HepG2 (cell line): ENCODE measurements around the gene SEC16A. TPM values are rescaled to one million over a fixed set of nuclear protein-coding genes. Genes with fewer than 3 reads are reported as not detected.

Experiments
- BHLHE40 ChIP-seq: IDR thresholded peaks from 2 replicates; pipeline ENCODE4 v1.6.1; 2011; ENCODE audit warnings: low read length, improper control_type of control experiment
- CHCHD3 ChIP-seq: sonication (generic); formaldehyde crosslinking; IDR thresholded peaks from 2 replicates; pipeline ENCODE4 v1.8.0; 2022; ENCODE audit warnings: mild to moderate bottlenecking, missing genetic modification reagents, moderate library complexity
- KDM4B ChIP-seq: sonication (generic); formaldehyde crosslinking; IDR thresholded peaks from 2 replicates; pipeline ENCODE4 v1.4.0; 2020; ENCODE audit warnings: missing genetic modification reagents
- SAP130 ChIP-seq: IDR thresholded peaks from 2 replicates; pipeline ENCODE4 v1.6.1; 2016; ENCODE audit warnings: low read depth
- TSC22D2 ChIP-seq: sonication (generic); formaldehyde crosslinking; IDR thresholded peaks from 2 replicates; pipeline ENCODE4 v1.5.1; 2020; ENCODE audit warnings: missing genetic modification reagents, mild to moderate bottlenecking, borderline replicate concordance
- ZNF367 ChIP-seq: sonication (generic); formaldehyde crosslinking; IDR thresholded peaks from 2 replicates; pipeline ENCODE4 v1.4.0; 2020; ENCODE audit warnings: missing genetic modification reagents, borderline replicate concordance
- ZSCAN22 ChIP-seq: sonication (generic); formaldehyde crosslinking; IDR thresholded peaks from 2 replicates; pipeline ENCODE4 v1.4.0; 2020; ENCODE audit warnings: mild to moderate bottlenecking, missing genetic modification reagents
- polyA plus RNA-seq, 8 experiments: library from polyadenylated mRNA; depleted of rRNA in 3 of 8; stranded (reverse) in 7 of 8; unstranded in 1 of 8; fragments of >200 nt; fragmentation: Illumina TruSeq in 4 of 8; extraction: Trizol in 4 of 8; gene quantifications; 2 replicates each; pipeline versions ENCODE4 v1.2.1 to v1.2.3, GENCODE V29; 2011 to 2016; ENCODE audit warnings: low read depth in 4 of 8, missing spikeins in 1 of 8, mixed read lengths in 1 of 8; ENCODE audit not compliant: insufficient read depth in 1 of 8
- total RNA-seq, 5 experiments: library from RNA; depleted of rRNA; stranded (reverse); fragments of >200 nt; fragmentation: Illumina TruSeq; extraction: Trizol; gene quantifications; 2 replicates each; pipeline ENCODE4 v1.2.3, GENCODE V29; 2016; ENCODE audit warnings: low read depth in 1 of 5
- TF ChIP-seq, protein P1 (sequence below): sonication (generic); formaldehyde crosslinking; conservative IDR thresholded peaks from 2 replicates; pipeline ENCODE4 v1.4.0; 2020; ENCODE audit warnings: missing genetic modification reagents
- TF ChIP-seq, protein P2 (sequence below): sonication (generic); formaldehyde crosslinking; IDR thresholded peaks from 2 replicates; pipeline ENCODE4 v1.5.0; 2020; ENCODE audit warnings: missing genetic modification reagents
- TF ChIP-seq, protein P3 (sequence below): sonication (generic); formaldehyde crosslinking; IDR thresholded peaks from 2 replicates; pipeline ENCODE4 v1.4.0; 2020; ENCODE audit warnings: missing genetic modification reagents
- TF ChIP-seq, protein P4 (sequence below): sonication (generic); formaldehyde crosslinking; IDR thresholded peaks from 2 replicates; pipeline ENCODE4 v1.4.0; 2020; ENCODE audit warnings: missing genetic modification reagents
- TF ChIP-seq, protein P5 (sequence below): sonication (generic); formaldehyde crosslinking; IDR thresholded peaks from 2 replicates; pipeline ENCODE4 v1.5.0; 2020; ENCODE audit warnings: missing genetic modification reagents
- TF ChIP-seq, protein P6 (sequence below): IDR thresholded peaks from 2 replicates; pipeline ENCODE4 v1.6.1; 2016; ENCODE audit warnings: missing compliant biosample characterization, missing genetic modification reagents, borderline replicate concordance
- TF ChIP-seq, protein P7 (sequence below), 2 experiments: IDR thresholded peaks; 2 replicates each; pipeline ENCODE4 v1.6.1; 2011 to 2012; ENCODE audit warnings: low read length in 2 of 2, borderline replicate concordance in 1 of 2, low read depth in 1 of 2, mild to moderate bottlenecking in 1 of 2, moderate library complexity in 1 of 2

SEC16A gene
- total and polyA plus RNA-seq, 2 of the 13 experiments (the other 11 are each of a cell fraction or from before 2014, with no cell fraction given), result 15.9 to 18.9 TPM

DNA sequence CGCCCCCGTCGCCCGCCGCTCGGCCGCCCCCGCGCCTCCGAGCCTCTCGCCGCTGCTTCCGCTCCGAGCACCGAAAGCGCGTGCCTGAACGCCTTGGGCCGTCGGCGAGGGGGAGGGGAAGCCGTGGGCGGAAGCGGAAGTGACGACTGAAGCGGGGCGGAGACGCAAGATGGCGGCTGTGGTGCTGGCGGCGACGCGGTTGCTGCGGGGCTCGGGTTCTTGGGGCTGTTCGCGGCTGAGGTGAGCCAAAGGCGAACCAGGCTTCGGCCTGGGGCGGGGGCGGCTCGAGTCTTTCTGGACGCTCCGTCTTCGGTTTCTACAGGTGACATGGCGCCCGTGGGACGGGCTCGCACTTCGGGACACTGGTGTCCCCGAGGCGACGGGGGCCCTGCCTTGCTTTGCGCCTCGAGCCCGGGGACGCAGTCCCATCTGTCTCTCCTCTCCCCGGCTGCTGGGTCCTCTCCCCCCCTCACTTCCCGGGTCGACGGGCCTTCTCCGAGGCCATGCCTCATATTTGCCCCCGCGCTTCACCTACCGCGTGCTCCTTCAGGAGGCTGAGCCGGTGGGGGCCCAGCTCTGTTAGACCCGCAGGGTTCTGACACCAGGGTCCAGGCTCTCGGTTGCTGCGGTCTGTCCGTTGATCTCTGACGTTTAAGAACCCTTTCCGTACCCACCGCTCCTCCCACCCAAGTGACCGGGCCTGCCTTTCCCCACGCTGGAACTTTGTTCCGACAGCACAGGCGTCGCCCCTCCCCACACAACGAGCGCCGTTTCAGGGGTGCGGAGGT lies 72.1 kb downstream of the SEC16A start, which contains the start of the genes ENTR1 and PMPCA (continued):
- TF ChIP-seq, protein P1, sequence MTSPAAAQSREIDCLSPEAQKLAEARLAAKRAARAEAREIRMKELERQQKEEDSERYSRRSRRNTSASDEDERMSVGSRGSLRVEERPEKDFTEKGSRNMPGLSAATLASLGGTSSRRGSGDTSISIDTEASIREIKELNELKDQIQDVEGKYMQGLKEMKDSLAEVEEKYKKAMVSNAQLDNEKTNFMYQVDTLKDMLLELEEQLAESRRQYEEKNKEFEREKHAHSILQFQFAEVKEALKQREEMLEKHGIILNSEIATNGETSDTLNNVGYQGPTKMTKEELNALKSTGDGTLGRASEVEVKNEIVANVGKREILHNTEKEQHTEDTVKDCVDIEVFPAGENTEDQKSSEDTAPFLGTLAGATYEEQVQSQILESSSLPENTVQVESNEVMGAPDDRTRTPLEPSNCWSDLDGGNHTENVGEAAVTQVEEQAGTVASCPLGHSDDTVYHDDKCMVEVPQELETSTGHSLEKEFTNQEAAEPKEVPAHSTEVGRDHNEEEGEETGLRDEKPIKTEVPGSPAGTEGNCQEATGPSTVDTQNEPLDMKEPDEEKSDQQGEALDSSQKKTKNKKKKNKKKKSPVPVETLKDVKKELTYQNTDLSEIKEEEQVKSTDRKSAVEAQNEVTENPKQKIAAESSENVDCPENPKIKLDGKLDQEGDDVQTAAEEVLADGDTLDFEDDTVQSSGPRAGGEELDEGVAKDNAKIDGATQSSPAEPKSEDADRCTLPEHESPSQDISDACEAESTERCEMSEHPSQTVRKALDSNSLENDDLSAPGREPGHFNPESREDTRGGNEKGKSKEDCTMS (CRISPR knock-in tag), result no peak
- TF ChIP-seq TSC22D2 (CRISPR knock-in tag) (0 out of 2 replicates have a peak, but pooled peaks have one; percentile 42), ZSCAN22 (CRISPR knock-in tag) (no peak), CHCHD3 (CRISPR knock-in tag) (0 out of 2 replicates have a peak, but pooled peaks have one; percentile 62), BHLHE40 (0 out of 2 replicates have a peak, but pooled peaks have one; percentile 56), SAP130 (CRISPR knock-in tag) (peak; percentile 95), ZNF367 (CRISPR knock-in tag) (0 out of 2 replicates have a peak, but pooled peaks have one; percentile 55), KDM4B (peak; percentile 81; the same call in 1 of the 2 replicates)
- TF ChIP-seq, protein P2, sequence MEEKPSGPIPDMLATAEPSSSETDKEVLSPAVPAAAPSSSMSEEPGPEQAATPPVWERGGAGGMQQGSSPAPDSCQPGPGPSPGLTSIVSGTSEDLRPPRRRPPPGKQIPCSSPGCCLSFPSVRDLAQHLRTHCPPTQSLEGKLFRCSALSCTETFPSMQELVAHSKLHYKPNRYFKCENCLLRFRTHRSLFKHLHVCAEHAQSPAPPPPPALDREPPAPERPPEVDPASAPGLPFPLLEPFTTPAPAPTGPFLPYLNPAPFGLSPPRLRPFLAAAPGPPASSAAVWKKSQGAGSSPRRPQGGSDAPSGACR, result 0 out of 2 replicates have a peak, but pooled peaks have one; percentile 52
- TF ChIP-seq, protein P3, sequence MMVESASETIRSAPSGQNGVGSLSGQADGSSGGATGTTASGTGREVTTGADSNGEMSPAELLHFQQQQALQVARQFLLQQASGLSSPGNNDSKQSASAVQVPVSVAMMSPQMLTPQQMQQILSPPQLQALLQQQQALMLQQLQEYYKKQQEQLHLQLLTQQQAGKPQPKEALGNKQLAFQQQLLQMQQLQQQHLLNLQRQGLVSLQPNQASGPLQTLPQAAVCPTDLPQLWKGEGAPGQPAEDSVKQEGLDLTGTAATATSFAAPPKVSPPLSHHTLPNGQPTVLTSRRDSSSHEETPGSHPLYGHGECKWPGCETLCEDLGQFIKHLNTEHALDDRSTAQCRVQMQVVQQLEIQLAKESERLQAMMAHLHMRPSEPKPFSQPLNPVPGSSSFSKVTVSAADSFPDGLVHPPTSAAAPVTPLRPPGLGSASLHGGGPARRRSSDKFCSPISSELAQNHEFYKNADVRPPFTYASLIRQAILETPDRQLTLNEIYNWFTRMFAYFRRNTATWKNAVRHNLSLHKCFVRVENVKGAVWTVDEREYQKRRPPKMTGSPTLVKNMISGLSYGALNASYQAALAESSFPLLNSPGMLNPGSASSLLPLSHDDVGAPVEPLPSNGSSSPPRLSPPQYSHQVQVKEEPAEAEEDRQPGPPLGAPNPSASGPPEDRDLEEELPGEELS (CRISPR knock-in tag), result 0 out of 2 replicates have a peak, but pooled peaks have one; percentile 21
- TF ChIP-seq, protein P4, sequence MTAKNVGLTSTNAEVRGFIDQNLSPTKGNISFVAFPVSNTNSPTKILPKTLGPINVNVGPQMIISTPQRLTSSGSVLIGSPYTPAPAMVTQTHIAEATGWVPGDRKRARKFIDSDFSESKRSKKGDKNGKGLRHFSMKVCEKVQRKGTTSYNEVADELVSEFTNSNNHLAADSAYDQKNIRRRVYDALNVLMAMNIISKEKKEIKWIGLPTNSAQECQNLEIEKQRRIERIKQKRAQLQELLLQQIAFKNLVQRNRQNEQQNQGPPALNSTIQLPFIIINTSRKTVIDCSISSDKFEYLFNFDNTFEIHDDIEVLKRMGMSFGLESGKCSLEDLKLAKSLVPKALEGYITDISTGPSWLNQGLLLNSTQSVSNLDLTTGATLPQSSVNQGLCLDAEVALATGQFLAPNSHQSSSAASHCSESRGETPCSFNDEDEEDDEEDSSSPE, result peak; percentile 80
- TF ChIP-seq, protein P5, sequence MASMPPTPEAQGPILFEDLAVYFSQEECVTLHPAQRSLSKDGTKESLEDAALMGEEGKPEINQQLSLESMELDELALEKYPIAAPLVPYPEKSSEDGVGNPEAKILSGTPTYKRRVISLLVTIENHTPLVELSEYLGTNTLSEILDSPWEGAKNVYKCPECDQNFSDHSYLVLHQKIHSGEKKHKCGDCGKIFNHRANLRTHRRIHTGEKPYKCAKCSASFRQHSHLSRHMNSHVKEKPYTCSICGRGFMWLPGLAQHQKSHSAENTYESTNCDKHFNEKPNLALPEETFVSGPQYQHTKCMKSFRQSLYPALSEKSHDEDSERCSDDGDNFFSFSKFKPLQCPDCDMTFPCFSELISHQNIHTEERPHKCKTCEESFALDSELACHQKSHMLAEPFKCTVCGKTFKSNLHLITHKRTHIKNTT (CRISPR knock-in tag), result no peak
- TF ChIP-seq, protein P6, sequence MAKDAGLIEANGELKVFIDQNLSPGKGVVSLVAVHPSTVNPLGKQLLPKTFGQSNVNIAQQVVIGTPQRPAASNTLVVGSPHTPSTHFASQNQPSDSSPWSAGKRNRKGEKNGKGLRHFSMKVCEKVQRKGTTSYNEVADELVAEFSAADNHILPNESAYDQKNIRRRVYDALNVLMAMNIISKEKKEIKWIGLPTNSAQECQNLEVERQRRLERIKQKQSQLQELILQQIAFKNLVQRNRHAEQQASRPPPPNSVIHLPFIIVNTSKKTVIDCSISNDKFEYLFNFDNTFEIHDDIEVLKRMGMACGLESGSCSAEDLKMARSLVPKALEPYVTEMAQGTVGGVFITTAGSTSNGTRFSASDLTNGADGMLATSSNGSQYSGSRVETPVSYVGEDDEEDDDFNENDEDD (CRISPR knock-in tag), result peak; percentile 84
- TF ChIP-seq, protein P7, sequence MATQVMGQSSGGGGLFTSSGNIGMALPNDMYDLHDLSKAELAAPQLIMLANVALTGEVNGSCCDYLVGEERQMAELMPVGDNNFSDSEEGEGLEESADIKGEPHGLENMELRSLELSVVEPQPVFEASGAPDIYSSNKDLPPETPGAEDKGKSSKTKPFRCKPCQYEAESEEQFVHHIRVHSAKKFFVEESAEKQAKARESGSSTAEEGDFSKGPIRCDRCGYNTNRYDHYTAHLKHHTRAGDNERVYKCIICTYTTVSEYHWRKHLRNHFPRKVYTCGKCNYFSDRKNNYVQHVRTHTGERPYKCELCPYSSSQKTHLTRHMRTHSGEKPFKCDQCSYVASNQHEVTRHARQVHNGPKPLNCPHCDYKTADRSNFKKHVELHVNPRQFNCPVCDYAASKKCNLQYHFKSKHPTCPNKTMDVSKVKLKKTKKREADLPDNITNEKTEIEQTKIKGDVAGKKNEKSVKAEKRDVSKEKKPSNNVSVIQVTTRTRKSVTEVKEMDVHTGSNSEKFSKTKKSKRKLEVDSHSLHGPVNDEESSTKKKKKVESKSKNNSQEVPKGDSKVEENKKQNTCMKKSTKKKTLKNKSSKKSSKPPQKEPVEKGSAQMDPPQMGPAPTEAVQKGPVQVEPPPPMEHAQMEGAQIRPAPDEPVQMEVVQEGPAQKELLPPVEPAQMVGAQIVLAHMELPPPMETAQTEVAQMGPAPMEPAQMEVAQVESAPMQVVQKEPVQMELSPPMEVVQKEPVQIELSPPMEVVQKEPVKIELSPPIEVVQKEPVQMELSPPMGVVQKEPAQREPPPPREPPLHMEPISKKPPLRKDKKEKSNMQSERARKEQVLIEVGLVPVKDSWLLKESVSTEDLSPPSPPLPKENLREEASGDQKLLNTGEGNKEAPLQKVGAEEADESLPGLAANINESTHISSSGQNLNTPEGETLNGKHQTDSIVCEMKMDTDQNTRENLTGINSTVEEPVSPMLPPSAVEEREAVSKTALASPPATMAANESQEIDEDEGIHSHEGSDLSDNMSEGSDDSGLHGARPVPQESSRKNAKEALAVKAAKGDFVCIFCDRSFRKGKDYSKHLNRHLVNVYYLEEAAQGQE (IDR thresholded peaks at IDR 0.05; ENCODE audit: borderline replicate concordance in 1 of 2, low read depth in 1 of 2, low read length in 2 of 2), result peak in 1 of 2 experiments; percentile 49; a peak in 1 of 4 replicates
